Subcutaneous abdominal adipose tissue (tissue), 5 donors: ENCODE data around the gene NOS1AP.

ENCODE experiments used
- H3K27ac ChIP-seq: one replicate; pipeline ENCODE4 v1.7.0; 2013; ENCODE audit warnings: low read depth, mild to moderate bottlenecking, inconsistent platforms, low read length, moderate library complexity
- H3K27me3 ChIP-seq, 5 donors: one replicate each; pipeline ENCODE4 v1.7.0; 2013; ENCODE audit warnings: low read length in 5 of 5, inconsistent platforms in 1 of 5; ENCODE audit not compliant: control insufficient read depth in 5 of 5, insufficient read depth in 4 of 5
- H3K36me3 ChIP-seq, 5 donors: one replicate each; pipeline ENCODE4 v1.7.0; 2013; ENCODE audit warnings: low read length in 5 of 5; ENCODE audit not compliant: control insufficient read depth in 5 of 5, insufficient read depth in 5 of 5
- H3K4me1 ChIP-seq, 5 donors: one replicate each; pipeline ENCODE4 v1.7.0; 2013; ENCODE audit warnings: low read length in 5 of 5, mild to moderate bottlenecking in 3 of 5, moderate library complexity in 1 of 5; ENCODE audit not compliant: control insufficient read depth in 5 of 5, insufficient read depth in 5 of 5
- H3K4me3 ChIP-seq, 5 donors: one replicate each; pipeline ENCODE4 v1.7.0; 2013; ENCODE audit warnings: low read length in 5 of 5, low read depth in 1 of 5
- H3K9ac ChIP-seq, 5 donors: one replicate each; pipeline ENCODE4 v1.7.0; 2013; ENCODE audit warnings: low read length in 5 of 5, mild to moderate bottlenecking in 4 of 5, moderate library complexity in 3 of 5
- H3K9me3 ChIP-seq, 5 donors: one replicate each; pipeline ENCODE4 v1.7.0; 2013; ENCODE audit warnings: low read length in 5 of 5; ENCODE audit not compliant: control insufficient read depth in 5 of 5
- donor health status: healthy.
- donor health status: healthy.
- donor health status: healthy.
- donor health status: healthy.
- donor health status: healthy.

NOS1AP gene

GRCh38 chr1:162368451-162368850 lies 299.0 kb downstream of the NOS1AP start:
- Histone ChIP-seq H3K9me3 (no peaks in the 10 kb centered on the region), H3K9ac (no peak overlapping the region), H3K4me1 (peaks cover 0 to 9% (median 0%) of the 10 kb centered on the region in 5 donors), H3K27ac (no peak overlapping the region), H3K4me3 (no peak overlapping the region), H3K36me3 (peaks cover 0 to 3% (median 0%) of the 10 kb centered on the region in 5 donors), H3K27me3 (no peaks in the 10 kb centered on the region)

- H3K27me3 ChIP-seq, result no peaks in the 10 kb centered on the region
- peaks cover 0 to 3% (median 0%) of the 10 kb centered on the region in 5 donors for H3K36me3 ChIP-seq
- H3K9ac ChIP-seq, result no peak overlapping the region
- H3K4me1 ChIP-seq, result peaks cover 0 to 9% (median 0%) of the 10 kb centered on the region in 5 donors
- no peak overlapping the region for H3K27ac ChIP-seq
- no peak overlapping the region for H3K4me3 ChIP-seq
- H3K9me3 ChIP-seq, result no peaks in the 10 kb centered on the region
These were observed 300.1 kb downstream of the NOS1AP start for GRCh38 chr1:162369571-162369970.

- Histone ChIP-seq H3K4me3 (no peak overlapping the region), H3K27ac (no peak overlapping the region), H3K4me1 (peaks cover 0 to 9% (median 0%) of the 10 kb centered on the region in 5 donors), H3K36me3 (peaks cover 0 to 3% (median 0%) of the 10 kb centered on the region in 5 donors), H3K9me3 (no peaks in the 10 kb centered on the region), H3K9ac (no peak overlapping the region), H3K27me3 (no peaks in the 10 kb centered on the region)
These were observed 300.7 kb downstream of the NOS1AP start for GRCh38 chr1:162370161-162370560.

GRCh38 chr1:162370721-162371120 lies 301.2 kb downstream of the NOS1AP start:
- Histone ChIP-seq H3K36me3 (peaks cover 0 to 3% (median 0%) of the 10 kb centered on the region in 5 donors), H3K9me3 (no peaks in the 10 kb centered on the region), H3K27me3 (no peaks in the 10 kb centered on the region), H3K4me1 (peaks cover 0 to 9% (median 0%) of the 10 kb centered on the region in 5 donors), H3K9ac (no peak overlapping the region), H3K4me3 (no peak overlapping the region), H3K27ac (no peak overlapping the region)

GRCh38 chr1:162371611-162372010 lies 302.1 kb downstream of the NOS1AP start:
- Histone ChIP-seq H3K4me3 (no peak overlapping the region), H3K27ac (no peak overlapping the region), H3K36me3 (peaks cover 0 to 3% (median 0%) of the 10 kb centered on the region in 5 donors), H3K4me1 (peaks cover 0 to 9% (median 0%) of the 10 kb centered on the region in 5 donors), H3K27me3 (no peaks in the 10 kb centered on the region), H3K9me3 (no peaks in the 10 kb centered on the region), H3K9ac (no peak overlapping the region)

GRCh38 chr1:162372159-162373071 lies 302.9 kb downstream of the NOS1AP start:
- Histone ChIP-seq H3K4me1 (peaks cover 0 to 9% (median 0%) of the 10 kb centered on the region in 5 donors), H3K9ac (no peak overlapping the region), H3K9me3 (no peaks in the 10 kb centered on the region), H3K4me3 (no peak overlapping the region), H3K36me3 (peaks cover 0 to 2% (median 0%) of the 10 kb centered on the region in 5 donors), H3K27me3 (no peaks in the 10 kb centered on the region), H3K27ac (no peak overlapping the region)

GRCh38 chr1:162373072-162373427 lies 303.6 kb downstream of the NOS1AP start:
- no peak overlapping the region for H3K27ac ChIP-seq
- H3K27me3 ChIP-seq, result no peaks in the 10 kb centered on the region
- H3K4me1 ChIP-seq, result peaks cover 0 to 9% (median 0%) of the 10 kb centered on the region in 5 donors
- no peaks in the 10 kb centered on the region for H3K36me3 ChIP-seq
- no peak overlapping the region for H3K4me3 ChIP-seq
- H3K9ac ChIP-seq, result no peak overlapping the region
- H3K9me3 ChIP-seq, result no peaks in the 10 kb centered on the region

- Histone ChIP-seq H3K4me3 (no peak overlapping the region), H3K27ac (no peak overlapping the region), H3K9me3 (no peaks in the 10 kb centered on the region), H3K27me3 (no peaks in the 10 kb centered on the region), H3K36me3 (no peaks in the 10 kb centered on the region), H3K9ac (no peak overlapping the region), H3K4me1 (peaks cover 0 to 3% (median 0%) of the 10 kb centered on the region in 5 donors)
These were observed 304.2 kb downstream of the NOS1AP start for GRCh38 chr1:162373541-162374260.

GRCh38 chr1:162374406-162374805 lies 304.9 kb downstream of the NOS1AP start:
- peaks cover 0 to 3% (median 0%) of the 10 kb centered on the region in 5 donors for H3K4me1 ChIP-seq
- H3K9ac ChIP-seq, result no peak overlapping the region

GRCh38 chr1:162375463-162375862 lies 306.0 kb downstream of the NOS1AP start:
- Histone ChIP-seq H3K4me3 (no peak overlapping the region), H3K27me3 (no peaks in the 10 kb centered on the region), H3K36me3 (no peaks in the 10 kb centered on the region), H3K9ac (no peak overlapping the region), H3K4me1 (peaks cover 0 to 4% (median 0%) of the 10 kb centered on the region in 5 donors), H3K27ac (no peak overlapping the region), H3K9me3 (no peaks in the 10 kb centered on the region)

More at GRCh38 chr1:162374406-162374805, 304.9 kb downstream of the NOS1AP start:
- no peak overlapping the region for H3K27ac ChIP-seq
- H3K4me3 ChIP-seq, result no peak overlapping the region
- H3K27me3 ChIP-seq, result no peaks in the 10 kb centered on the region
- H3K9me3 ChIP-seq, result no peaks in the 10 kb centered on the region
- no peaks in the 10 kb centered on the region for H3K36me3 ChIP-seq
